DMS53 (cell line): ENCODE data around the gene NRN1L.
"Not testable (repeated sequence)": the region's sequence is repeated elsewhere in the genome, so short reads cannot be mapped to it uniquely, and the experiment has no call there.

Experiments used
- DNase-seq: peaks from one replicate; lab custom pipeline; 2025; lab: John Stamatoyannopoulos, UW

NRN1L gene

GRCh38 chr16:67884684-67885083, at the start of gene NRN1L:
Gene NRN1L, plus strand, starts transcription at chr16:67884885. Its CDS starts 19 bp downstream, at chr16:67884904.
- DNase-seq, result no peak

DNA sequence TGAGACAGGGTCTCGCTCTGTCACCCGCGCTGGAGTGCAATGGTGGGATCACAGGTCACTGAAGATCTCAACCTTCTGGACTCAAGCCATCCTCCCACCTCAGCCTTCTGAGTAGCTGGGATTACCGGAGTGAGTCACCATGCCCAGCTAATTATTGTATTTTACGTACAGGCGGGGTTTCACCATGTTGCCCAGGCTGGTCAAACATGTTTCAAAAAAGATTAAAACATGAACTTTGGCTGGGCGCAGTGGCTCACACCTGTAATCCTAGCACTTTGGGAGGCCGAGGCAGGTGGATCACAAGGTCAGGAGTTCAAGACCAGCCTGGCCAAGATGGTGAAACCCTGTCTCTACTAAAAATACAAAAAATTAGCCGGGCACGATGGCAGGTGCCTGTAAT, 47.5 kb upstream of the NRN1L start:
- not testable (repeated sequence) for DNase-seq

DNA sequence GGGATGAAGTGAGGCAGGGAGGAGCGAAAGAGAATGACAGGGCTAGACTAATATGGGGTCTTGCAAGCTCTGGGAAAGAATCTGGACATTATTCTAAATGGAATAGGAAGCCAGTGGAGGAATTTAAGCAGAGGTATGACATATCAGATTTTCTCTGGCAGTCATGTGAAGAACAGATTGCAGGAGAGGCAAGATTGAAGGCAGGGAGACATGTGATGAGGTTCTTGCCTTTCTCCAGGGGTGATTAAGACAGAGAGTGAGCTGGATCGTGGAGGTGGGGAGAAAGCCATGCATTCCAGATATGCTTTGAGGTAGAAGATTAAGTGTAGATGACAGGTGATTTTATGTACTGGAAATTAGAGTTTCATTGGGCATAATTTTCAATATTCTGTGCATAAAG, 46.9 kb upstream of the NRN1L start:
- DNase-seq, result no peak

DNA sequence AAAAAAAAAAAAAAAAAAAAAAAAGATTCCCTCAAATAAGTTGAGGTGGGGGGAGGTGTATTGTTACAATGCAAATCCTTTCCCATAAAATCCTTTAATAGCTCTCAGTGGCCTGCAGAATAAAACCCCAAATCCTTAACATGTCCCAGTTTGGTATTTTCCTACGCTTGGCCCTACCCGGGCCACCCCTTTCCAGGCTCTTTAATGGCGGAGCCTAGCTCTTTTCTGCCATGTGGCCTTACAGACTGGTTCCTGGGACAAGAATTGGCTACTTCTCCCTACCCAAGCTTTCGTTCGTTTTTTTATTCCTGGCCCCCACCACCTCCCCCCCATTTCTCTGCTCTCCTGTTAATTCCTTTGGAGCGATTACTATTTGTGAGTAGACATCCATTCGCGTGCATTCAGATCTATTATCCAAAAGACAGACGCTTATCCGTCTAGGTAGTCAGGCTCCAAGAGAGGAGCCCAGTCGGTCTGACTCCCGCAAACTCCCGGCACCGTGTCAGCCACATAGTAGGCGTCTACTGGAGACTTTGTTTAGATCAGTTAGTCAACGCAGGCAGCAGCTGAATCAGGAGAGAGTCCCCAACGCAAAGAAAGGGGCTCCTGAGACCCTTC, 43.4 kb upstream of the NRN1L start:
- peak; percentile 74 for DNase-seq

DNA sequence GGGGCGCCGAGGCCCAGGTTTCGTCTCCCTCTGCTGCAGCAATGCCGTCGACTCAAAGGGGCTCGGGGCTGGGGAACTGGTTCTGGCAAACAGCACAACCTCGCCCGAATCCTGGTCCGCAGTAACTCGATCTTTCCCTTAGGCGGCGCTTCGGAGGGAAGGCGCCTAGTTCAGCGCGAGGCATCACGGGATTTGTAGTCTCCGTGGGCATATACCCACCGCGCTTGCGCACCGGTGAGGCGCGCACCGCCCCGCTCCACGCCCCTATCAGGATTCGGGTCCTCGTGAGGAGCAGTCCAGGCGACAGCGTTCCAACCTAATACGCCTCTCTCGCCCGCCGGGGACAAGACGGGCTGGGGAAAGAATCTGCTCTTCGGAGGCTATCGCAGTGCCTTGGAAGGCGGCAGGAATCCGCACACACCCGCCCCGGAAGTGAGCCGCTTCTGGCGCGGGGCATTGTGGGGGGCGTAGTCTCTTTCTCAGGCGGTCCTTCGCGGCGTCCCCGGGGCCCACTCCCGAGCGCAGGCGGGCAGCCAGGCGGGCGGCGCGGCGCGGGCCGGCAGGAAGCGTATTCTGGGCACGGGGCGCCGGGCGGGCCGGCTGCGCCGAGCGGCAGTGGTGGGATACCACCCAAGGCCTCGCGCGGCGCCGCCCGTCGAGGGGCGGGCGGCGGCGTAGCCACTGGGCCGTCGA, 42.7 kb upstream of the NRN1L start, which contains the start of gene THAP11:
Gene THAP11, plus strand, starts transcription at position 505 of the 693 bp plus-strand sequence. CDS start 235 bp downstream, outside the sequence.
- DNase-seq, result peak; percentile 97

- DNase-seq, result peak; percentile 79
These were observed 42.0 kb upstream of the NRN1L start for GRCh38 chr16:67842509-67843342.

DNA sequence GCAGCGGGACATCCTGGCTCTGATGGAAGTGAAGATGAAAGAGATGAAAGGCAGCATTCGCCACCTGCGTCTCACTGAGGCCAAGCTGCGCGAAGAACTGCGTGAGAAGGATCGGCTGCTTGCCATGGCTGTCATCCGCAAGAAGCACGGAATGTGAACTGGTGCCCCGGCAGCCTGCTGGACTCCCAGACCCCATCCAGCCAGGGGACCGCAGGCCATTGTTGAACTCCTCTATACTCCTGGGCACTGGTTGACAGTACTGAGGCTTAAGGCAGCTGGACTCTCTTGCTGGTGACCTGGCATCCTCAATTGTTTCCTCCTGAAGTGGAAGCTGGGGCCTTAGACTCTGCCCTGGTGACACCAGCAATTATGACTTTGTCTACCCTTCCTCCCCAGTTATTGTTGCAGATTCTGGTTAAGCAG, 41.3 kb upstream of the NRN1L start:
- DNase-seq, result peak; percentile 74

GRCh38 chr16:67844497-67844896, 40.2 kb upstream of the NRN1L start:
- no peak for DNase-seq

DNA sequence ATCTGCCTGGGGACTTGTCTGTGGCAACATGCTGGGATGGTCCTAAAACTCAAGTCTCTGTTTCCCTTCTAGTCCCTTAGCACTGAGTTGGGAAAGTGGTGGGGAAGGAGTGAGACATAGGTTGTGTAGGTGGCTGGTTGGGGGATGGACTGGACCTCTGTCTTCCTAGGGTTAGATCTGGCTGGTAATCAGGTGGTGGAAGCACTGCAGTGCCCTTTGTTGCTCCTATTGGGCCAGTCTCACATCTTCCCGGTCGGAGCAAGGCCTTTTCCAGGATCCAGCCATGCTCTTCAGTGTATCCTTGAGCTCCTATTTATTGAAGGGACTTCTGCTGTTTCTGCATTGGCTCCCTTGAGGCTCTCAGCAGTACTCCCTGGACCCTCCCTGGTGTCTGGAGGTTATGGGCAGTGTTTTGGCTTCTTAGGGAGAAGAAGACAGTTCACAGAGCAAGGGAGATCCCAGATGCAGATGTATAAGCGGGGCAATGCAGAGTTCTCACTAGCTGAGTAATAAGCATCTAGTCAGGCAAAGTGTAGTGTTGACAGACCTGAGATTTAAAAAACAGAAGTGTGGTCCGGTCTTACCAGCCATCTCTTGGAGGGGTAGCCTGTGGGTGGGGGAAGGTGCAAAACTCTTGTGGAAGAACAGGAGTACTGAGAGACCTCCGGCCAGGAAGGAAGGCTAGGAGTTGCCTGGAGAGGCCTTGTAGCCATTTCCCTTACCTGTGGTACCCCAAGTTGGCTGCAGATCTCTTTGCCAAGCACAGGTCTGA, 39.2 kb upstream of the NRN1L start:
- peak; percentile 39 for DNase-seq

DNA sequence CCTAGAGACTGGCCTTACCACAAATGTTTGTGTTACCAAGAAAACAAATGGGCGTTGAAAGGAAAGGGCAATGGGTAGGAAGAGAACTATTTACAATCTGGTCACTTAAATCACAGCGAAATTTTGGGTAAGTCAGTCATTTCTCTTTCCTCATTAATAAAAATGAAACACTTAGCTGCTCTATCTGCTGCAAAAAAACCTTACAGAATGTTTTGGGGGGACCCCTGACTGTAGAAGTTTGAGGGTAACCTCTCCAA, 38.7 kb upstream of the NRN1L start:
- no peak for DNase-seq

DNA sequence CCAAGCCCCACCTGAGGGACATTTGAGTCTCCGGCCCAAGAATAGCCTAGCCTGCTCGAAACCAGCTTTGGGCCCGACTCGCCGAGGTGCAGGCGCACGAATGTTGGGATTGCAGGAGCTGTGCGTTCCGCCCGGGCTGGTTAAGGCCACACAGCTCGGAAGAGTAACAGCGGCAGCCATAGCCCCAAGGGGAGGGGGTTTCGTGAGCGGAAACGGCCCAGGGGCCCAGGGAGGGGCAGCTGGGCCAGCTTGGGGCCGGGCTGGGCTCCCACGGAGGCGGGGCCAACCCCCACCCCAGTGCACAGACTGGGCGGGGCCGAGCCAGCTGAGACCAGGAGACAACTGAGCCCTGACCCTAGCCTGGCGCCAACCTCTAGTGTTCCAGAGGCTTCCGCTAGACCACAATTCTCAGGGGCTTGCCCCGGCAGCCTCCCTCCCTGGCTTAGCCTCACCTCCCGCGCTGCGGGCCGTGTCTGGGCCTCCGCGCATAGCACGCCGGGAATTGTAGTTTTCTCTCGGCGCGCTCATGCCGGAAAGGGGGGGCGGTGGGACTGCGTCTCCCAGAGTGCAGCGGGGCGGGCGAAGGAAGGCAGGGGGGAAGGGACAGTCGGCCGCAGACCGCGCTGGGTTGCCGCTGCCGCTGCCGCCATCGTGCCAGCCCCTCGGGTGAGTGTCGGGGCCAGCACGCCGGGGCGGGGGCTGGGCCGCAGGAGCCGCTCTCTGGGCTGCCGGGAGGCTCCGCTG, 38.2 kb upstream of the NRN1L start, which contains the start of gene NUTF2:
Gene NUTF2, plus strand, starts transcription at position 614 of the 744 bp plus-strand sequence. CDS start 18,198 bp downstream, outside the sequence.
- DNase-seq, result peak; percentile 96

- peak; percentile 88 for DNase-seq
These were observed 37.4 kb upstream of the NRN1L start, which contains the start of gene CENPT for GRCh38 chr16:67847064-67847861. Gene CENPT, minus strand, starts transcription at chr16:67847693. Its CDS starts 13,834 bp downstream, at chr16:67833859.

DNA sequence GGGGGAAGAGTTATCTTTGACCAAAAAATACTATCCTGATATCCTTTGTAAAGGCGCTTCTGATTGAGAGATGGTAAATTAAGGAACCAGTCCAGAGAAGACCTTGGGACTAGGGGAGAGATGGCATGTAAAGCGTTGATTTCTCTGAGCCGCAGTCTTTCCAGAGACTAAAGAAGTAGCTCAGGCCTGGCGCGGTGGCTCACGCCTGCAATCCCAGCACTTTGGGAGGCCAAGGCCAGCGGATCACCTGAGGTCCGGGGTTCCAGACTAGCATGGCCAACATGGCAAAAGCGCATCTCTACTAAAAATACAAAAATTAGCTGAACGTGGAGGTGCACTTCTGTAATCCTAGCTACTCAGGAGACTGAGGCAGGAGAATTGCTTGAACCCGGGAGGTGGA, 36.6 kb upstream of the NRN1L start:
- DNase-seq, result no peak

DNA sequence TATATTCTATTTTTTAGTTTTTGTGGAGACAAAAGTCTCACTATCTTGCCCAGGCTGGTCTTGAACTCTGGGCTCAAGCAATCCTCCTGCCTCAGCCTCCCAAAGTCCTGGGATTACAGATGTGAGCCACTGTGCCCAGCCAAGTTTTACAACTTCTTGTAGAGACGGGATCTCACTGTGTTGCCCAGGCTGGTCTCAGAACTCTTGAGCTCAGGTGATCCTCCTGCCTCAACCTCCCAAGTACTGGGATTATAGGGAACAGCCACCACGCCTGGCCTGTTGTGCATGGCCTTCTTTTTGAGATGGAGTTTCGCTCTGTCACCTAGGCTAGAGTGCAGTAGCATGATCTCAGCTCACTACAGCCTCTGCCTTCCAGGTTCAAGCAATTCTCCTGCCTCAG, 31.0 kb upstream of the NRN1L start:
- DNase-seq, result no peak

- DNase-seq, result no peak
These were observed 28.9 kb upstream of the NRN1L start for GRCh38 chr16:67855789-67856188.

DNA sequence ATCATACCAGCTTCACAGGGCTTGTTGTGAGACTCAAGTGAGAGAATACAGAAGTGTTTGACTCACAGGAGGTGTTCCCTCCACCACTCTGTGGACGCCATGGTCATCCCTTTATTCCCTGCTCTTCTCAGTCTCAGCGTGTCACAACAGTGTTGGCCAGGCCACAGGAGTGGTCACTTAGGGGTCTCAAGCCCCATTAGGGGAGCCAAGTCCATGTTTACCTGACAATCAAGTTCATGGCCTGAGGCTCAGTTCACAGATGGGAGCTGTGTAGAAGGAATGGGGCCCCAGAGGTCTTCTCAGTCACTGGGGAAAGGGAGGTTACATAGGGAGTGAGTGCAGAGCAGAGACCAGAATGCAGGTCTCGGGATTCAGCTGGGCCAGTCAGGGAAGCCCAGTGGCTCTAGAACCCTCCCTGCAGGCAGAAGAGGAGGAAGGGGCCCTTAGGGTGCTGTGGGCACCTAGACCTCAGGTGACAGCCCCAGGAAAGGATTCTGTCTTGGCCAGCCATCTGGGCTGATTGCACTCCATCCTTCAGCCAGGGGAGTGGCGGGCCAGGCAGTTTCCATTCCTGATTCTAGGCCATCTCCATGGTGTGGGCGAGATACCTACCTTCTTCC, 27.6 kb upstream of the NRN1L start:
- DNase-seq, result peak; percentile 62

GRCh38 chr16:67857547-67858233, 27.0 kb upstream of the NRN1L start:
- DNase-seq, result peak; percentile 98

DNA sequence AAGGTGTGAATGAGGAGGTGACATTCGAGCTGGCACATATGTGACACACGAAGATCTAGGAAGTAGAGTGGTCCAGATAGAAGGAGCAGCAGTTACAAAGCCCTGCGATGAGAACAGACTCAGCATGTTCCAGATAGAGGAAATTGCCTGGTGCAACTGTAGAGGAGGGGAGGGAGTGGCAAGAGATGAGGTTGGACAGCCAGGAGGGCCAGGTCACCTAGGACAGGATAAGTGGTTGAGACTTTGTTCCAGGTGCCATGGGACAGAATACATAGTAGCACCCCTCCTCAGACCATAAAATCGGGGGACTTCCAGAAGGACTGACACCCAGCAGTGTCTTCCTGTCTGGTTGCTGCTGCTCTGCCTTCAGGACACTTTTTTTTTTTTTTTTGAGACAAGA, 26.2 kb upstream of the NRN1L start:
- peak; percentile 50 for DNase-seq
